Natural killer cell (primary cell): ENCODE results near the gene CNTFR. TPM values are rescaled to one million over a fixed set of nuclear protein-coding genes. Genes with fewer than 3 reads are reported as not detected.

Experiments
- ATAC-seq, 3 donors: fragments of 150-1000 bp in 2 of 3; fragments of 200-7000 bp in 1 of 3; cut with Tn5 transposase; 1 replicate in 1 of 3; 2 replicates in 2 of 3; pipeline ENCODE4 v1.10.0; 2021; ENCODE audit warnings: mild to moderate bottlenecking in 2 of 3, moderate library complexity in 2 of 3
- DNase-seq, 2 donors: peaks; one replicate each; pipeline versions ENCODE4 v3.0.0 to v3.0.0-alpha.2; 2013 to 2021; ENCODE audit warnings: mixed read lengths in 1 of 2
- H3K27ac ChIP-seq: one replicate; pipeline ENCODE4 v1.5.1; 2013; ENCODE audit warnings: mild to moderate bottlenecking, low read length
- H3K27me3 ChIP-seq: one replicate; pipeline ENCODE4 v1.6.1; 2013; ENCODE audit warnings: low read length; ENCODE audit not compliant: control insufficient read depth, insufficient read depth
- H3K36me3 ChIP-seq: one replicate; pipeline ENCODE4 v1.6.1; 2013; ENCODE audit warnings: low read length; ENCODE audit not compliant: control insufficient read depth, insufficient read depth
- H3K4me1 ChIP-seq: one replicate; pipeline ENCODE4 v1.6.1; 2013; ENCODE audit warnings: low read length; ENCODE audit not compliant: control insufficient read depth, insufficient read depth
- H3K4me3 ChIP-seq: one replicate; pipeline ENCODE4 v1.5.1; 2013; ENCODE audit warnings: low read length
- H3K9me3 ChIP-seq: one replicate; pipeline ENCODE4 v1.6.1; 2013; ENCODE audit warnings: low read length; ENCODE audit not compliant: control insufficient read depth, insufficient read depth
- H3K27ac Mint-ChIP-seq, 2 donors: one replicate each; pipeline ENCODE4 v1.8.0; 2022; ENCODE audit warnings: mild to moderate bottlenecking in 2 of 2, mixed read lengths in 2 of 2, moderate library complexity in 1 of 2
- H3K27me3 Mint-ChIP-seq, 2 donors: one replicate each; pipeline ENCODE4 v1.8.0; 2022; ENCODE audit warnings: low read depth in 2 of 2, mixed read lengths in 2 of 2
- H3K36me3 Mint-ChIP-seq: one replicate; pipeline ENCODE4 v1.8.0; 2022; ENCODE audit warnings: mixed read lengths
- H3K4me1 Mint-ChIP-seq, 2 donors: one replicate each; pipeline ENCODE4 v1.8.0; 2022; ENCODE audit warnings: mixed read lengths in 2 of 2
- H3K4me3 Mint-ChIP-seq: one replicate; pipeline ENCODE4 v1.8.0; 2022; ENCODE audit warnings: mild to moderate bottlenecking, moderate library complexity, mixed read lengths
- H3K9me3 Mint-ChIP-seq, 2 donors: one replicate each; pipeline ENCODE4 v1.8.0; 2022; ENCODE audit warnings: mixed read lengths in 2 of 2
- WGBS: methylation state at CpG from one replicate; pipeline ENCODE4 v1.1.7; 2013; ENCODE audit warnings: missing lambda C conversion rate; ENCODE audit not compliant: insufficient coverage; 5-methylcytosine and 5-hydroxymethylcytosine counted together
- intact Hi-C: fragments of 100-400 bp; cut with micrococcal nuclease; formaldehyde crosslinking; loops from one replicate; pipeline ENCODE4 v1.14.2; 2022
- total RNA-seq, 4 donors: library from RNA; stranded (reverse); fragments of 120-200 nt in 1 of 4; gene quantifications; one replicate each; pipeline versions ENCODE4 v1.2.3 to v1.2.4, GENCODE V29; 2013 to 2022
- TF ChIP-seq, protein P1 (sequence below): fragments of 200-600 bp; IDR thresholded peaks from one replicate; pipeline ENCODE4 v1.8.0; 2022; ENCODE audit warnings: antibody characterized with exemption

CNTFR gene
- total RNA-seq, 3 donors from 2014 or later (not counting 1 experiment from before 2014, with no cell fraction given): not detected

DNA sequence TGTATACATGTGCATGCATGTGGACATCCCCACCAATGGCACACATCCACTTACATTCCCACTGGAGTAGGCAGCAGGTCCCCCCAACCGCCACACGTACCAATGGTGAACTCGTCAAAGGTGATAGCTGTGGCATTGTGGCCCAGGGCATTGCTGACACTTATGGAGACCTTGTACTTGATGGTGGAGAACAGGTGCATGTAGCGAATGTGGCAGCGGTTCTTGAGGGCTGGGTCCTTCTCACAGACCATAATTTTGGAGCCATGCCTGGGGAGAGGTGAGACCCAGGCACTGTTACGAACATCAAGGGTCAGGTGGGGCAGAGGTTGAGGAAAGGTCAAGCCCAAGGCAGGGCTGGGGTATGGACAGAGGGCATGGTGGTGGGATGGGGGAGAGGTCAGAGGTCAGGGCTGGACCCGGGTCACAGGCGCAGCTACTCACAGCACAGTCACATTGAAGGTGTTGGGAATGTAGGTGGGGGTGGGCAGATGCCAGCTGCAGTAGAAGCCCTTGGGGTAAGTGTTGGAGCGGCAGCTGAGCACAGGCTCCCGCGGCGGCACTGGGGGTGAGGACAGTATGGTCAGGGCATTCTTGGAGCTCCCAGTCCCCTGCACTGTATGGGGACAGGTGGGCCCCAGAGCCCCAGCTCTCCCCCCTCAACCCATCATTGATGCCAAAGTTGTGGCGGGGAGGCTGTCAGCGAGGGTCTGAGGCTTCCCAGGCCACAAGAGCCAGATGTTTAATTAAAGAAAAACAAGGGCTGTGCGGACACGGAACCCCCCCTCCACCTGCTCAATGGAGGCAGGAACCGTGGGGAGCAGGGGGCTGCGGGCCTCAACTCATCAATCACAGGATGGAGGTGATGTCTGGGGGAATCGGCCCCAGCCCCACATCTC lies 31.9 kb downstream of the CNTFR start:
- no peak overlapping the region for H3K27ac ChIP-seq
- intact Hi-C loops: no loop called here
- no peaks in the 10 kb centered on the region for H3K36me3 Mint-ChIP-seq
- peaks cover 7 to 25% of the 10 kb centered on the region in 2 donors for H3K27me3 Mint-ChIP-seq
- WGBS: 76% methylated on average over 17 of the region's 19 CpGs
- no peaks in the 10 kb centered on the region for H3K9me3 Mint-ChIP-seq
- H3K27ac Mint-ChIP-seq: no peak overlapping the region
- no peaks in the 10 kb centered on the region for H3K4me1 Mint-ChIP-seq
- no peaks in the 10 kb centered on the region for H3K36me3 ChIP-seq
- DNase-seq (no peak), ATAC-seq (no peak)
- TF ChIP-seq, protein P1, sequence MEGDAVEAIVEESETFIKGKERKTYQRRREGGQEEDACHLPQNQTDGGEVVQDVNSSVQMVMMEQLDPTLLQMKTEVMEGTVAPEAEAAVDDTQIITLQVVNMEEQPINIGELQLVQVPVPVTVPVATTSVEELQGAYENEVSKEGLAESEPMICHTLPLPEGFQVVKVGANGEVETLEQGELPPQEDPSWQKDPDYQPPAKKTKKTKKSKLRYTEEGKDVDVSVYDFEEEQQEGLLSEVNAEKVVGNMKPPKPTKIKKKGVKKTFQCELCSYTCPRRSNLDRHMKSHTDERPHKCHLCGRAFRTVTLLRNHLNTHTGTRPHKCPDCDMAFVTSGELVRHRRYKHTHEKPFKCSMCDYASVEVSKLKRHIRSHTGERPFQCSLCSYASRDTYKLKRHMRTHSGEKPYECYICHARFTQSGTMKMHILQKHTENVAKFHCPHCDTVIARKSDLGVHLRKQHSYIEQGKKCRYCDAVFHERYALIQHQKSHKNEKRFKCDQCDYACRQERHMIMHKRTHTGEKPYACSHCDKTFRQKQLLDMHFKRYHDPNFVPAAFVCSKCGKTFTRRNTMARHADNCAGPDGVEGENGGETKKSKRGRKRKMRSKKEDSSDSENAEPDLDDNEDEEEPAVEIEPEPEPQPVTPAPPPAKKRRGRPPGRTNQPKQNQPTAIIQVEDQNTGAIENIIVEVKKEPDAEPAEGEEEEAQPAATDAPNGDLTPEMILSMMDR: no peak
- H3K27me3 ChIP-seq: peaks cover 3% of the 10 kb centered on the region
- no peaks in the 10 kb centered on the region for H3K4me1 ChIP-seq
- no peak overlapping the region for H3K4me3 Mint-ChIP-seq
- H3K4me3 ChIP-seq: no peak overlapping the region
- peaks cover 6% of the 10 kb centered on the region for H3K9me3 ChIP-seq

- Histone ChIP-seq H3K27me3 (peaks cover 3% of the 10 kb centered on the region), H3K4me3 (no peak overlapping the region), H3K27ac (no peak overlapping the region), H3K9me3 (peaks cover 3% of the 10 kb centered on the region), H3K4me1 (no peaks in the 10 kb centered on the region), H3K36me3 (no peaks in the 10 kb centered on the region)
- Mint-ChIP-seq H3K27ac (no peak overlapping the region), H3K4me1 (no peaks in the 10 kb centered on the region), H3K27me3 (peaks cover 7 to 24% of the 10 kb centered on the region in 2 donors), H3K4me3 (no peak overlapping the region), H3K9me3 (no peaks in the 10 kb centered on the region), H3K36me3 (no peaks in the 10 kb centered on the region)
- intact Hi-C loops: no loop called here
- TF ChIP-seq, protein P1: no peak
- 72% methylated on average over 5 of the region's 6 CpGs for WGBS
- ATAC-seq (no peak), DNase-seq (no peak)
Measured at GRCh38 chr9:34556949-34557348, 32.6 kb downstream of the CNTFR start.

- Mint-ChIP-seq H3K4me1 (no peaks in the 10 kb centered on the region), H3K27ac (no peak overlapping the region), H3K4me3 (no peak overlapping the region), H3K36me3 (no peaks in the 10 kb centered on the region), H3K9me3 (no peaks in the 10 kb centered on the region), H3K27me3 (peaks cover 7 to 22% of the 10 kb centered on the region in 2 donors)
- Histone ChIP-seq H3K27ac (no peak overlapping the region), H3K4me3 (no peak overlapping the region), H3K36me3 (no peaks in the 10 kb centered on the region), H3K27me3 (peaks cover 3% of the 10 kb centered on the region), H3K4me1 (no peaks in the 10 kb centered on the region), H3K9me3 (no peaks in the 10 kb centered on the region)
- TF ChIP-seq, protein P1: no peak
- WGBS: 80% methylated on average over 12 of the region's 13 CpGs
- intact Hi-C loops: no loop called here
- ATAC-seq (no peak), DNase-seq (no peak)
Measured at GRCh38 chr9:34555936-34556525, 33.5 kb downstream of the CNTFR start.
